Neural progenitor cell (in vitro differentiated cells): ENCODE data around the gene POR. TPM values are rescaled to one million over a fixed set of nuclear protein-coding genes. Genes with fewer than 3 reads are reported as not detected.
A peak's percentile ranks its signal among the peaks of the same experiment; 100 is the strongest.

ENCODE experiments used
- DNase-seq: peaks from one replicate; pipeline ENCODE4 v3.0.0-alpha.2; 2016; ENCODE audit warnings: low spot score
- H2AFZ ChIP-seq: fragments of 200-600 bp; sonication (generic); replicated peaks from 2 replicates; pipeline ENCODE4 v1.6.1; 2016; ENCODE audit warnings: antibody characterized with exemption
- H3F3A ChIP-seq: fragments of 200-600 bp; sonication (generic); 2 replicates; pipeline ENCODE4 v1.6.1; 2016; ENCODE audit warnings: antibody characterized with exemption, low read depth
- H3K27ac ChIP-seq: fragments of 200-600 bp; sonication (generic); 2 replicates; pipeline ENCODE4 v1.5.1; 2016; ENCODE audit warnings: mild to moderate bottlenecking
- H3K27me3 ChIP-seq: fragments of 200-600 bp; sonication (generic); 2 replicates; pipeline ENCODE4 v1.6.1; 2016; ENCODE audit warnings: mild to moderate bottlenecking, moderate library complexity
- H3K36me3 ChIP-seq: fragments of 200-600 bp; sonication (generic); 2 replicates; pipeline ENCODE4 v1.5.1; 2016
- H3K4me1 ChIP-seq: fragments of 200-600 bp; sonication (generic); 2 replicates; pipeline ENCODE4 v1.6.1; 2016; ENCODE audit warnings: mixed run types
- H3K4me2 ChIP-seq: fragments of 200-600 bp; sonication (generic); 2 replicates; pipeline ENCODE4 v1.6.1; 2016
- H3K4me3 ChIP-seq: fragments of 200-600 bp; sonication (generic); 2 replicates; pipeline ENCODE4 v1.5.1; 2016
- H3K79me2 ChIP-seq: fragments of 200-600 bp; sonication (generic); 2 replicates; pipeline ENCODE4 v1.6.1; 2016; ENCODE audit warnings: low read depth
- H3K9ac ChIP-seq: fragments of 200-600 bp; sonication (generic); 2 replicates; pipeline ENCODE4 v1.6.1; 2016
- H3K9me3 ChIP-seq: fragments of 200-600 bp; sonication (generic); 2 replicates; pipeline ENCODE4 v1.5.1; 2016; ENCODE audit warnings: low read depth
- H4K20me1 ChIP-seq: fragments of 200-600 bp; sonication (generic); 2 replicates; pipeline ENCODE4 v1.6.1; 2016; ENCODE audit warnings: low read depth
- H3K27ac Mint-ChIP-seq: 3 replicates; pipeline ENCODE4 v1.8.0; 2021; ENCODE audit warnings: mixed read lengths
- H3K27me3 Mint-ChIP-seq: 2 replicates; pipeline ENCODE4 v1.8.0; 2022; ENCODE audit warnings: low read depth, mild to moderate bottlenecking, inconsistent platforms, moderate library complexity, mixed read lengths; ENCODE audit not compliant: insufficient read depth
- H3K36me3 Mint-ChIP-seq: 3 replicates; pipeline ENCODE4 v1.8.0; 2021; ENCODE audit warnings: mixed read lengths
- H3K4me1 Mint-ChIP-seq: 3 replicates; pipeline ENCODE4 v1.8.0; 2021; ENCODE audit warnings: mixed read lengths
- H3K4me3 Mint-ChIP-seq: 3 replicates; pipeline ENCODE4 v1.8.0; 2021; ENCODE audit warnings: mild to moderate bottlenecking, moderate library complexity, mixed read lengths
- H3K9me3 Mint-ChIP-seq: 3 replicates; pipeline ENCODE4 v1.8.0; 2020; ENCODE audit warnings: mixed read lengths
- CTCF ChIP-seq: fragments of 200-600 bp; sonication (generic); IDR thresholded peaks from 2 replicates; pipeline ENCODE4 v1.5.1; 2017; ENCODE audit warnings: antibody characterized with exemption, mild to moderate bottlenecking
- EZH2 ChIP-seq: fragments of 200-600 bp; sonication (generic); IDR thresholded peaks from 2 replicates; pipeline ENCODE4 v1.6.1; 2017; ENCODE audit warnings: antibody characterized with exemption, mild to moderate bottlenecking, moderate library complexity
- EZH2phosphoT487 ChIP-seq: fragments of 200-600 bp; sonication (generic); IDR thresholded peaks from 2 replicates; pipeline ENCODE4 v1.6.1; 2017; ENCODE audit warnings: antibody characterized with exemption
- total RNA-seq: library from RNA; depleted of rRNA; stranded (reverse); fragments of >200 nt; gene quantifications from 2 replicates; pipeline ENCODE4 v1.2.3, GENCODE V29; 2015; ENCODE audit warnings: low replicate concordance

POR gene
- total RNA-seq, 1 donor from 2014 or later, result 38.6 TPM

- Histone ChIP-seq H3K9me3 (no peaks in the 10 kb centered on the region), H3K36me3 (no peaks in the 10 kb centered on the region), H3F3A (peaks cover 18% of the 10 kb centered on the region), H3K27ac (no peak overlapping the region), H4K20me1 (peaks cover 68% of the 10 kb centered on the region), H3K4me1 (peaks cover 16% of the 10 kb centered on the region), H3K27me3 (no peaks in the 10 kb centered on the region), H3K79me2 (peaks cover 30% of the 10 kb centered on the region), H3K4me3 (no peak overlapping the region), H3K4me2 (no peak overlapping the region), H2AFZ (no peak overlapping the region), H3K9ac (no peak overlapping the region)
- Mint-ChIP-seq H3K27ac (no peak overlapping the region), H3K4me3 (no peak overlapping the region), H3K36me3 (peaks cover 48% of the 10 kb centered on the region), H3K9me3 (no peaks in the 10 kb centered on the region), H3K4me1 (peaks cover 38% of the 10 kb centered on the region), H3K27me3 (peaks cover 8% of the 10 kb centered on the region)
- TF ChIP-seq CTCF (no peak), EZH2phosphoT487 (no peak), EZH2 (no peak)
- no peak for DNase-seq
Observed at GRCh38 chr7:75885036-75885435, 29.9 kb upstream of the POR start.

- H2AFZ ChIP-seq, result no peak overlapping the region
- H3K9ac ChIP-seq, result no peak overlapping the region
- H3K4me1 ChIP-seq, result no peaks in the 10 kb centered on the region
- H3F3A ChIP-seq, result no peaks in the 10 kb centered on the region
- Mint-ChIP-seq H3K27ac (no peak overlapping the region), H3K4me1 (peaks cover 21% of the 10 kb centered on the region), H3K9me3 (no peaks in the 10 kb centered on the region), H3K36me3 (peaks cover 26% of the 10 kb centered on the region), H3K27me3 (peaks cover 8% of the 10 kb centered on the region), H3K4me3 (no peak overlapping the region)
- peaks cover 2% of the 10 kb centered on the region for H3K79me2 ChIP-seq
- H3K9me3 ChIP-seq, result no peaks in the 10 kb centered on the region
- H3K36me3 ChIP-seq, result no peaks in the 10 kb centered on the region
- TF ChIP-seq CTCF (no peak), EZH2phosphoT487 (no peak), EZH2 (no peak)
- no peaks in the 10 kb centered on the region for H3K27me3 ChIP-seq
- H3K4me3 ChIP-seq, result no peak overlapping the region
- H4K20me1 ChIP-seq, result peaks cover 40% of the 10 kb centered on the region
- DNase-seq, result no peak
- H3K4me2 ChIP-seq, result no peak overlapping the region
- H3K27ac ChIP-seq, result no peak overlapping the region
Observed at GRCh38 chr7:75887669-75888369, 27.1 kb upstream of the POR start.

GRCh38 chr7:75888464-75889222 is 26.3 kb upstream of the POR start:
- Histone ChIP-seq H3K4me2 (no peak overlapping the region), H3K4me1 (no peaks in the 10 kb centered on the region), H3K9ac (no peak overlapping the region), H3K27ac (no peak overlapping the region), H3K27me3 (no peaks in the 10 kb centered on the region), H3F3A (no peaks in the 10 kb centered on the region), H3K4me3 (no peak overlapping the region), H3K79me2 (no peaks in the 10 kb centered on the region), H3K36me3 (no peaks in the 10 kb centered on the region), H3K9me3 (no peaks in the 10 kb centered on the region), H4K20me1 (peaks cover 32% of the 10 kb centered on the region), H2AFZ (no peak overlapping the region)
- Mint-ChIP-seq H3K4me1 (peaks cover 21% of the 10 kb centered on the region), H3K4me3 (peak overlapping the region; percentile 17), H3K27me3 (peaks cover 5% of the 10 kb centered on the region), H3K9me3 (no peaks in the 10 kb centered on the region), H3K27ac (peak overlapping the region; percentile 50), H3K36me3 (peaks cover 23% of the 10 kb centered on the region)
- no peak for DNase-seq
- TF ChIP-seq CTCF (no peak), EZH2 (no peak), EZH2phosphoT487 (no peak)
